ENCODE data around the gene NCF1.
"Not testable (repeated sequence)": the region's sequence is repeated elsewhere in the genome, so short reads cannot be mapped to it uniquely, and the experiment has no call there.

The NCF1 gene

GRCh38 chr7:74770062-74770461 is 3.7 kb upstream of the NCF1 start:
- not testable (repeated sequence) for H3K36me3 Mint-ChIP-seq (ENCODE audit: low read depth); H3K27ac Mint-ChIP-seq; H3K9me3 Mint-ChIP-seq; H3K4me1 Mint-ChIP-seq (ENCODE audit: low read depth); H3K27me3 Mint-ChIP-seq (ENCODE audit: low read depth); H3K4me3 Mint-ChIP-seq

GRCh38 chr7:74772093-74772492 is 1.7 kb upstream of the NCF1 start:
- H3K27me3 Mint-ChIP-seq (ENCODE audit: low read depth); H3K27ac Mint-ChIP-seq; H3K36me3 Mint-ChIP-seq (ENCODE audit: low read depth); H3K4me3 Mint-ChIP-seq; H3K4me1 Mint-ChIP-seq (ENCODE audit: low read depth); H3K9me3 Mint-ChIP-seq: not testable (repeated sequence)

- H3K36me3 Mint-ChIP-seq (ENCODE audit: low read depth); H3K4me3 Mint-ChIP-seq; H3K27me3 Mint-ChIP-seq (ENCODE audit: low read depth); H3K9me3 Mint-ChIP-seq; H3K27ac Mint-ChIP-seq; H3K4me1 Mint-ChIP-seq (ENCODE audit: low read depth): not testable (repeated sequence)
Observed at GRCh38 chr7:74775111-74775510, 1.3 kb downstream of the NCF1 start.

GRCh38 chr7:74779053-74779452 is 5.2 kb downstream of the NCF1 start:
- not testable (repeated sequence) for H3K27me3 Mint-ChIP-seq (ENCODE audit: low read depth); H3K4me1 Mint-ChIP-seq (ENCODE audit: low read depth); H3K9me3 Mint-ChIP-seq; H3K4me3 Mint-ChIP-seq; H3K27ac Mint-ChIP-seq; H3K36me3 Mint-ChIP-seq (ENCODE audit: low read depth)

GRCh38 chr7:74781746-74782145 is 7.9 kb downstream of the NCF1 start:
- not testable (repeated sequence) for H3K4me1 Mint-ChIP-seq (ENCODE audit: low read depth); H3K36me3 Mint-ChIP-seq (ENCODE audit: low read depth); H3K4me3 Mint-ChIP-seq; H3K27ac Mint-ChIP-seq; H3K27me3 Mint-ChIP-seq (ENCODE audit: low read depth); H3K9me3 Mint-ChIP-seq

GRCh38 chr7:74783595-74783994 is 9.8 kb downstream of the NCF1 start:
- H3K4me1 Mint-ChIP-seq (ENCODE audit: low read depth); H3K27ac Mint-ChIP-seq; H3K27me3 Mint-ChIP-seq (ENCODE audit: low read depth); H3K36me3 Mint-ChIP-seq (ENCODE audit: low read depth); H3K4me3 Mint-ChIP-seq; H3K9me3 Mint-ChIP-seq: not testable (repeated sequence)

GRCh38 chr7:74788369-74789150 is 14.7 kb downstream of the NCF1 start:
- H3K4me3 Mint-ChIP-seq; H3K27ac Mint-ChIP-seq; H3K9me3 Mint-ChIP-seq; H3K27me3 Mint-ChIP-seq (ENCODE audit: low read depth); H3K36me3 Mint-ChIP-seq (ENCODE audit: low read depth); H3K4me1 Mint-ChIP-seq (ENCODE audit: low read depth): not testable (repeated sequence)

GRCh38 chr7:74789200-74789736 is 15.5 kb downstream of the NCF1 start:
- H3K27me3 Mint-ChIP-seq (ENCODE audit: low read depth); H3K27ac Mint-ChIP-seq; H3K4me1 Mint-ChIP-seq (ENCODE audit: low read depth); H3K36me3 Mint-ChIP-seq (ENCODE audit: low read depth); H3K4me3 Mint-ChIP-seq; H3K9me3 Mint-ChIP-seq: not testable (repeated sequence)

GRCh38 chr7:74797848-74798622 is 24.2 kb downstream of the NCF1 start:
- not testable (repeated sequence) for H3K27me3 Mint-ChIP-seq (ENCODE audit: low read depth); H3K27ac Mint-ChIP-seq; H3K9me3 Mint-ChIP-seq; H3K36me3 Mint-ChIP-seq (ENCODE audit: low read depth); H3K4me1 Mint-ChIP-seq (ENCODE audit: low read depth); H3K4me3 Mint-ChIP-seq

- not testable (repeated sequence) for H3K36me3 Mint-ChIP-seq (ENCODE audit: low read depth); H3K27ac Mint-ChIP-seq; H3K4me3 Mint-ChIP-seq; H3K9me3 Mint-ChIP-seq; H3K27me3 Mint-ChIP-seq (ENCODE audit: low read depth); H3K4me1 Mint-ChIP-seq (ENCODE audit: low read depth)
Observed at GRCh38 chr7:74798644-74799043, 24.8 kb downstream of the NCF1 start.

- H3K36me3 Mint-ChIP-seq (ENCODE audit: low read depth); H3K4me3 Mint-ChIP-seq; H3K4me1 Mint-ChIP-seq (ENCODE audit: low read depth): not testable (repeated sequence)
Observed at GRCh38 chr7:74815882-74816281, 42.1 kb downstream of the NCF1 start.

GRCh38 chr7:74820146-74820805 is 46.5 kb downstream of the NCF1 start:
- not testable (repeated sequence) for H3K4me3 Mint-ChIP-seq; H3K36me3 Mint-ChIP-seq (ENCODE audit: low read depth); H3K4me1 Mint-ChIP-seq (ENCODE audit: low read depth); H3K27ac Mint-ChIP-seq; H3K9me3 Mint-ChIP-seq; H3K27me3 Mint-ChIP-seq (ENCODE audit: low read depth)

More at GRCh38 chr7:74815882-74816281, 42.1 kb downstream of the NCF1 start:
- not testable (repeated sequence) for H3K27me3 Mint-ChIP-seq (ENCODE audit: low read depth); H3K27ac Mint-ChIP-seq; H3K9me3 Mint-ChIP-seq

GRCh38 chr7:74821259-74821658 is 47.4 kb downstream of the NCF1 start:
- not testable (repeated sequence) for H3K27ac Mint-ChIP-seq; H3K4me3 Mint-ChIP-seq; H3K27me3 Mint-ChIP-seq (ENCODE audit: low read depth); H3K36me3 Mint-ChIP-seq (ENCODE audit: low read depth); H3K4me1 Mint-ChIP-seq (ENCODE audit: low read depth); H3K9me3 Mint-ChIP-seq

- H3K36me3 Mint-ChIP-seq (ENCODE audit: low read depth); H3K4me1 Mint-ChIP-seq (ENCODE audit: low read depth); H3K27ac Mint-ChIP-seq; H3K9me3 Mint-ChIP-seq; H3K4me3 Mint-ChIP-seq; H3K27me3 Mint-ChIP-seq (ENCODE audit: low read depth): not testable (repeated sequence)
Observed at GRCh38 chr7:74829959-74830358, 56.1 kb downstream of the NCF1 start.

GRCh38 chr7:74830411-74830810 is 56.6 kb downstream of the NCF1 start:
- H3K4me3 Mint-ChIP-seq; H3K9me3 Mint-ChIP-seq; H3K36me3 Mint-ChIP-seq (ENCODE audit: low read depth); H3K27ac Mint-ChIP-seq; H3K4me1 Mint-ChIP-seq (ENCODE audit: low read depth); H3K27me3 Mint-ChIP-seq (ENCODE audit: low read depth): not testable (repeated sequence)
